Ishikawa (cell line): ENCODE measurements around the gene LAGE3.

ENCODE experiments used
- CEBPB ChIP-seq: IDR thresholded peaks from 2 replicates; pipeline ENCODE4 v1.6.1; 2012
- CREB1 ChIP-seq: IDR thresholded peaks from 2 replicates; pipeline ENCODE4 v1.6.1; 2012; ENCODE audit warnings: low read depth
- EP300 ChIP-seq: IDR thresholded peaks from 2 replicates; pipeline ENCODE4 v1.6.1; 2012; ENCODE audit warnings: borderline replicate concordance
- FOXM1 ChIP-seq: IDR thresholded peaks from 2 replicates; pipeline ENCODE4 v1.6.1; 2012; ENCODE audit warnings: low read depth, borderline replicate concordance
- NFIC ChIP-seq: IDR thresholded peaks from 2 replicates; pipeline ENCODE4 v1.6.1; 2012
- RAD21 ChIP-seq: IDR thresholded peaks from 2 replicates; pipeline ENCODE4 v1.6.1; 2012; ENCODE audit warnings: low read depth
- REST ChIP-seq: IDR thresholded peaks from 2 replicates; pipeline ENCODE4 v1.6.1; 2012; ENCODE audit warnings: low read depth, mild to moderate bottlenecking
- TAF1 ChIP-seq: IDR thresholded peaks from 2 replicates; pipeline ENCODE4 v1.6.1; 2012; ENCODE audit warnings: low read depth, mild to moderate bottlenecking
- TCF12 ChIP-seq: IDR thresholded peaks from 2 replicates; pipeline ENCODE4 v1.6.1; 2012; ENCODE audit warnings: low read depth
- YY1 ChIP-seq: IDR thresholded peaks from 2 replicates; pipeline ENCODE4 v1.6.1; 2012; ENCODE audit warnings: low read depth
- TF ChIP-seq, protein P1 (sequence below): IDR thresholded peaks from 2 replicates; pipeline ENCODE4 v1.6.1; 2012

- TF ChIP-seq FOXM1 (no peak), YY1 (peak; percentile 92), EP300 (no peak), REST (no peak), CREB1 (no peak), RAD21 (no peak), TAF1 (peak; percentile 59; the same call in 1 of the 2 replicates), NFIC (no peak), CEBPB (no peak), TCF12 (no peak)
- TF ChIP-seq, protein P1, sequence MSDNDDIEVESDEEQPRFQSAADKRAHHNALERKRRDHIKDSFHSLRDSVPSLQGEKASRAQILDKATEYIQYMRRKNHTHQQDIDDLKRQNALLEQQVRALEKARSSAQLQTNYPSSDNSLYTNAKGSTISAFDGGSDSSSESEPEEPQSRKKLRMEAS: peak; percentile 51
Measured at GRCh38 chrX:154428176-154429171, 50.6 kb downstream of the LAGE3 start, which contains the start of gene ATP6AP1.
